Measurements from ENCODE around the gene MTR.

The MTR gene

GRCh38 chr1:236808564-236809130, 13.6 kb downstream of the MTR start:
- no peak for ATAC-seq
- TF ChIP-seq TOX (CRISPR knock-in tag; IDR thresholded peaks at IDR 0.05; ENCODE audit: borderline replicate concordance) (no peak), POU6F1 (CRISPR knock-in tag; IDR thresholded peaks at IDR 0.05; ENCODE audit: borderline replicate concordance, low read depth) (no peak), RARB (CRISPR knock-in tag; IDR thresholded peaks at IDR 0.05) (no peak), SNAI2 (CRISPR knock-in tag; IDR thresholded peaks at IDR 0.05) (no peak), ESRRG (CRISPR knock-in tag; IDR thresholded peaks at IDR 0.05) (no peak), ZNF70 (CRISPR knock-in tag; IDR thresholded peaks at IDR 0.05) (no peak), CSDC2 (CRISPR knock-in tag; IDR thresholded peaks at IDR 0.05) (no peak), ISL1 (CRISPR knock-in tag; IDR thresholded peaks at IDR 0.05) (no peak), ZNF8 (CRISPR knock-in tag; IDR thresholded peaks at IDR 0.05) (no peak), CREB5 (CRISPR knock-in tag; IDR thresholded peaks at IDR 0.05; ENCODE audit: low read depth) (no peak), PPARA (CRISPR knock-in tag; IDR thresholded peaks at IDR 0.05; ENCODE audit: borderline replicate concordance) (no peak)
- TF ChIP-seq, protein P1, sequence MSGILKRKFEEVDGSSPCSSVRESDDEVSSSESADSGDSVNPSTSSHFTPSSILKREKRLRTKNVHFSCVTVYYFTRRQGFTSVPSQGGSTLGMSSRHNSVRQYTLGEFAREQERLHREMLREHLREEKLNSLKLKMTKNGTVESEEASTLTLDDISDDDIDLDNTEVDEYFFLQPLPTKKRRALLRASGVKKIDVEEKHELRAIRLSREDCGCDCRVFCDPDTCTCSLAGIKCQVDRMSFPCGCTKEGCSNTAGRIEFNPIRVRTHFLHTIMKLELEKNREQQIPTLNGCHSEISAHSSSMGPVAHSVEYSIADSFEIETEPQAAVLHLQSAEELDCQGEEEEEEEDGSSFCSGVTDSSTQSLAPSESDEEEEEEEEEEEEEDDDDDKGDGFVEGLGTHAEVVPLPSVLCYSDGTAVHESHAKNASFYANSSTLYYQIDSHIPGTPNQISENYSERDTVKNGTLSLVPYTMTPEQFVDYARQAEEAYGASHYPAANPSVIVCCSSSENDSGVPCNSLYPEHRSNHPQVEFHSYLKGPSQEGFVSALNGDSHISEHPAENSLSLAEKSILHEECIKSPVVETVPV (CRISPR knock-in tag; IDR thresholded peaks at IDR 0.05): no peak

DNA sequence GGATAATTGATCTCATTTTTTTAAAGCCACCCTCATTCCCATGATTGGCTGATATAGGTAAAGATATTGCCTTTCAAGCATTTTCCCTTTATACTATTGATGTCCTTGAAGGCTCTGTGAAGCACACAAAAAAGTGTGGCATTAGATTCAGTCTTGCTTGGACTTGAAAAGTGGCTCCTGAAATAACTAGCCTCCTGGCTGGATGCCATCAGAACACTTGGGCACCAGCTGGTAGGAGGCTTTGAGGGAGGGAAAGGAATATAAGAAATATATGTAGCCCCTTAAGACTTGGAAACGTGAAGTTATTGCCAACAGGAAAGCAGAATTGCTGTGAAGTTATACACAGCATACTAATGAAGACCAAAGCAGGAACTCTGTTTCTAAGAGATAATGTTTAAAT, 14.1 kb downstream of the MTR start:
- ATAC-seq: no peak

DNA sequence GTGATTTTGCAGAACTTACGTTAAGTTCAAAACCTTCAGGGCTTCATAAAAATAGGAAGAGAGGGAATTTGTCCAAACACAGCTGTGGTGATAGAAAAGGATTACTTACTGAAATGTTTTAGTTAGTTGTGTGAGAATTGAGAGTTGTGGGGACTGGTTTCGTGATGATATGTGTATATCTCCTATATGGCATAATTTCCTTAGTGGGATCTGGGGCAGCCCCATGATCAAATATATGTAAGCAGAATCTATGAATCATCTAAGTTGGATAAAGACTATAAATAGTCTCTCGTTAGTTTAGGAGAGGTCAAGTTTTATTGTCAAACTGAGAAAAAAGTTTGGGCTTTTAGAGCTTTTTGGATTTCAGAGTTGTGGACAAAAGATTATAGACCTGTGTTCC, 14.9 kb downstream of the MTR start:
- ATAC-seq: no peak
- no peak for TF ChIP-seq ZNF565 (CRISPR knock-in tag; conservative IDR thresholded peaks at IDR 0.05; ENCODE audit: low read depth)
- no peak for TF ChIP-seq ZFP3 (CRISPR knock-in tag; IDR thresholded peaks at IDR 0.05)
- TF ChIP-seq SNAI2 (CRISPR knock-in tag; IDR thresholded peaks at IDR 0.05): no peak
- TF ChIP-seq CREB5 (CRISPR knock-in tag; IDR thresholded peaks at IDR 0.05; ENCODE audit: low read depth): no peak

More for the DNA sequence above, 14.1 kb downstream of the MTR start:
- no peak for TF ChIP-seq ZC3H10 (CRISPR knock-in tag; IDR thresholded peaks at IDR 0.05)
- no peak for TF ChIP-seq RARB (CRISPR knock-in tag; IDR thresholded peaks at IDR 0.05)
- no peak for TF ChIP-seq OSR1 (CRISPR knock-in tag; IDR thresholded peaks at IDR 0.05)
- TF ChIP-seq ZFP3 (CRISPR knock-in tag; IDR thresholded peaks at IDR 0.05): no peak
- TF ChIP-seq TCF4 (CRISPR knock-in tag; IDR thresholded peaks at IDR 0.05; ENCODE audit: borderline replicate concordance): no peak
- no peak for TF ChIP-seq GLIS3 (CRISPR knock-in tag; IDR thresholded peaks at IDR 0.05)
- TF ChIP-seq ZNF565 (CRISPR knock-in tag; conservative IDR thresholded peaks at IDR 0.05; ENCODE audit: low read depth): no peak
- TF ChIP-seq, protein P2, sequence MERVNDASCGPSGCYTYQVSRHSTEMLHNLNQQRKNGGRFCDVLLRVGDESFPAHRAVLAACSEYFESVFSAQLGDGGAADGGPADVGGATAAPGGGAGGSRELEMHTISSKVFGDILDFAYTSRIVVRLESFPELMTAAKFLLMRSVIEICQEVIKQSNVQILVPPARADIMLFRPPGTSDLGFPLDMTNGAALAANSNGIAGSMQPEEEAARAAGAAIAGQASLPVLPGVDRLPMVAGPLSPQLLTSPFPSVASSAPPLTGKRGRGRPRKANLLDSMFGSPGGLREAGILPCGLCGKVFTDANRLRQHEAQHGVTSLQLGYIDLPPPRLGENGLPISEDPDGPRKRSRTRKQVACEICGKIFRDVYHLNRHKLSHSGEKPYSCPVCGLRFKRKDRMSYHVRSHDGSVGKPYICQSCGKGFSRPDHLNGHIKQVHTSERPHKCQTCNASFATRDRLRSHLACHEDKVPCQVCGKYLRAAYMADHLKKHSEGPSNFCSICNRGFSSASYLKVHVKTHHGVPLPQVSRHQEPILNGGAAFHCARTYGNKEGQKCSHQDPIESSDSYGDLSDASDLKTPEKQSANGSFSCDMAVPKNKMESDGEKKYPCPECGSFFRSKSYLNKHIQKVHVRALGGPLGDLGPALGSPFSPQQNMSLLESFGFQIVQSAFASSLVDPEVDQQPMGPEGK (CRISPR knock-in tag; IDR thresholded peaks at IDR 0.05; ENCODE audit: borderline replicate concordance): no peak

- ATAC-seq: no peak
- TF ChIP-seq ZC3H10 (CRISPR knock-in tag; IDR thresholded peaks at IDR 0.05) (no peak), ZFP3 (CRISPR knock-in tag; IDR thresholded peaks at IDR 0.05) (no peak), ZNF8 (CRISPR knock-in tag; IDR thresholded peaks at IDR 0.05) (no peak)
These were observed 17.4 kb downstream of the MTR start for GRCh38 chr1:236812334-236813030.

Data from SK-N-SH treated with all-trans-retinoic acid at 6 μM for 48 hours (cell line).